C4-2B (cell line): ENCODE results near the gene C17orf114.
A peak's percentile ranks its signal among the peaks of the same experiment; 100 is the strongest.

Experiments
- H3K27ac ChIP-seq: fragments of 450-650 bp; 2 replicates; pipeline ENCODE4 v1.5.1; 2017
- CTCF ChIP-seq: fragments of 450-650 bp; conservative IDR thresholded peaks from 2 replicates; pipeline ENCODE4 v1.5.1; 2017; ENCODE audit warnings: mild to moderate bottlenecking
- ZFX ChIP-seq: fragments of 450-650 bp; IDR thresholded peaks from 2 replicates; pipeline ENCODE4 v1.6.1; 2017

C17orf114 gene

GRCh38 chr17:4834681-4835020 is 32.5 kb upstream of the C17orf114 start:
- TF ChIP-seq CTCF = no peak
- no peak for TF ChIP-seq ZFX
- H3K27ac ChIP-seq = peak overlapping the region; percentile 94

- H3K27ac ChIP-seq = peak overlapping the region; percentile 94
- no peak for TF ChIP-seq CTCF
- TF ChIP-seq ZFX = no peak
Observed at GRCh38 chr17:4833941-4834680, 32.0 kb upstream of the C17orf114 start.

GRCh38 chr17:4833178-4833940 is 31.2 kb upstream of the C17orf114 start, which contains the start of gene MINK1:
Gene MINK1, plus strand, starts transcription at chr17:4833340. Its CDS starts 244 bp downstream, at chr17:4833584.
- TF ChIP-seq ZFX (no peak), CTCF (no peak)
- peak within 1 kb of the TSS; percentile 94 for H3K27ac ChIP-seq

GRCh38 chr17:4832829-4833177 is 30.7 kb upstream of the C17orf114 start:
- H3K27ac ChIP-seq = peak overlapping the region; percentile 94

- TF ChIP-seq ZFX (no peak), CTCF (no peak)
- no peak overlapping the region for H3K27ac ChIP-seq
Observed at GRCh38 chr17:4827399-4827798, 25.3 kb upstream of the C17orf114 start.

- H3K27ac ChIP-seq = no peak overlapping the region
- no peak for TF ChIP-seq ZFX
- TF ChIP-seq CTCF = no peak
Observed at GRCh38 chr17:4823373-4824089, 21.4 kb upstream of the C17orf114 start.

- no peak overlapping the region for H3K27ac ChIP-seq
- TF ChIP-seq ZFX (no peak), CTCF (no peak)
Observed at GRCh38 chr17:4822835-4823234, 20.7 kb upstream of the C17orf114 start.
